GM21825 (cell line): ENCODE results near the gene IFRD2.
"Not testable (repeated sequence)": the region's sequence is repeated elsewhere in the genome, so short reads cannot be mapped to it uniquely, and the experiment has no call there.

ENCODE experiments used
- ATAC-seq: cut with Tn5 transposase; IDR thresholded peaks from one replicate; pipeline ENCODE4 v1.9.1; 2021; ENCODE audit warnings: mild to moderate bottlenecking, moderate library complexity; ENCODE audit not compliant: unreplicated experiment

The IFRD2 gene

GRCh38 chr3:50324351-50325112 is 32.3 kb upstream of the IFRD2 start:
- ATAC-seq, result no peak

- no peak for ATAC-seq
Measured at GRCh38 chr3:50323614-50324199, 31.5 kb upstream of the IFRD2 start.

- ATAC-seq, result no peak
Measured at GRCh38 chr3:50323092-50323600, 30.9 kb upstream of the IFRD2 start.

- no peak for ATAC-seq
Measured at GRCh38 chr3:50322386-50323091, 30.3 kb upstream of the IFRD2 start, which contains the start of gene HYAL2. TSS of gene HYAL2 (minus strand) at chr3:50322745. CDS start at chr3:50320489, 2,256 bp downstream.

GRCh38 chr3:50322115-50322385 is 29.8 kb upstream of the IFRD2 start:
- ATAC-seq, result no peak

- ATAC-seq, result peak; percentile 71
Measured at GRCh38 chr3:50321336-50322114, 29.3 kb upstream of the IFRD2 start.

GRCh38 chr3:50320853-50321335 is 28.7 kb upstream of the IFRD2 start:
- ATAC-seq, result peak; percentile 34

GRCh38 chr3:50319894-50320625 is 27.8 kb upstream of the IFRD2 start:
- no peak for ATAC-seq

- no peak for ATAC-seq
Measured at GRCh38 chr3:50319181-50319893, 27.1 kb upstream of the IFRD2 start.

GRCh38 chr3:50318615-50319014 is 26.4 kb upstream of the IFRD2 start:
- ATAC-seq, result no peak

- ATAC-seq, result no peak
Measured at GRCh38 chr3:50318163-50318562, 25.9 kb upstream of the IFRD2 start.

- no peak for ATAC-seq
Measured at GRCh38 chr3:50317300-50317699, 25.1 kb upstream of the IFRD2 start.

GRCh38 chr3:50316657-50317242 is 24.5 kb upstream of the IFRD2 start:
- ATAC-seq, result no peak

- ATAC-seq, result no peak
Measured at GRCh38 chr3:50314816-50315215, 22.6 kb upstream of the IFRD2 start.

- ATAC-seq, result no peak
Measured at GRCh38 chr3:50314342-50314741, 22.1 kb upstream of the IFRD2 start.

GRCh38 chr3:50312041-50312440 is 19.8 kb upstream of the IFRD2 start:
- ATAC-seq, result not testable (repeated sequence)

- ATAC-seq, result no peak
Measured at GRCh38 chr3:50304601-50305000, 12.4 kb upstream of the IFRD2 start.

GRCh38 chr3:50303013-50303815 is 11.0 kb upstream of the IFRD2 start, which contains the start of gene HYAL1:
TSS of gene HYAL1 (minus strand) at chr3:50303574. CDS start at chr3:50302956, 618 bp downstream.
- no peak for ATAC-seq
